Transverse colon (tissue), 4 donors: ENCODE data around the gene LLCFC1.

Experiments
- CTCF ChIP-seq, 5 experiments: fragments of 200-600 bp in 3 of 5; fragments of 450-650 bp in 2 of 5; sonication (generic) in 3 of 5; IDR thresholded peaks; 1 replicate in 2 of 5; 2 replicates in 3 of 5; pipeline ENCODE4 v1.5.1; 2016 to 2017; ENCODE audit warnings: antibody characterized with exemption in 5 of 5, inconsistent platforms in 3 of 5, mild to moderate bottlenecking in 2 of 5, moderate library complexity in 1 of 5
- EP300 ChIP-seq: sonication (generic); formaldehyde crosslinking; IDR thresholded peaks from one replicate; pipeline ENCODE4 v1.6.1; 2017; ENCODE audit warnings: antibody characterized with exemption, low read depth
- POLR2AphosphoS5 ChIP-seq, 3 donors: sonication (generic); formaldehyde crosslinking; IDR thresholded peaks; one replicate each; pipeline ENCODE4 v1.6.1; 2016; ENCODE audit warnings: antibody characterized with exemption in 3 of 3

- TF ChIP-seq CTCF (IDR thresholded peaks at IDR 0.05) (no peak), POLR2AphosphoS5 (IDR thresholded peaks at IDR 0.05) (no peak), EP300 (no peak)
These were observed 25.7 kb upstream of the LLCFC1 start for GRCh38 chr7:142913566-142913965.
